Memory B cell (primary cell): ENCODE results near the gene CALN1.

Experiments
- ATAC-seq: fragments of 150-1000 bp; cut with Tn5 transposase; 2 replicates; pipeline ENCODE4 v1.10.0; 2021; ENCODE audit warnings: low read depth, mild to moderate bottlenecking, moderate library complexity
- DNase-seq, 2 donors: peaks; one replicate each; pipeline ENCODE4 v3.0.0; 2022; ENCODE audit warnings: low spot score in 2 of 2
- H3K27ac Mint-ChIP-seq: one replicate; pipeline ENCODE4 v1.8.0; 2022; ENCODE audit warnings: mild to moderate bottlenecking, moderate library complexity, mixed read lengths
- H3K27me3 Mint-ChIP-seq: one replicate; pipeline ENCODE4 v1.8.0; 2022; ENCODE audit warnings: mixed read lengths
- H3K36me3 Mint-ChIP-seq: one replicate; pipeline ENCODE4 v1.8.0; 2022; ENCODE audit warnings: mild to moderate bottlenecking, mixed read lengths
- H3K4me1 Mint-ChIP-seq: one replicate; pipeline ENCODE4 v1.8.0; 2022; ENCODE audit warnings: mixed read lengths
- H3K4me3 Mint-ChIP-seq: one replicate; pipeline ENCODE4 v1.8.0; 2022; ENCODE audit warnings: mild to moderate bottlenecking, moderate library complexity, mixed read lengths
- H3K9me3 Mint-ChIP-seq: one replicate; pipeline ENCODE4 v1.8.0; 2022; ENCODE audit warnings: mixed read lengths

Gene CALN1

DNA sequence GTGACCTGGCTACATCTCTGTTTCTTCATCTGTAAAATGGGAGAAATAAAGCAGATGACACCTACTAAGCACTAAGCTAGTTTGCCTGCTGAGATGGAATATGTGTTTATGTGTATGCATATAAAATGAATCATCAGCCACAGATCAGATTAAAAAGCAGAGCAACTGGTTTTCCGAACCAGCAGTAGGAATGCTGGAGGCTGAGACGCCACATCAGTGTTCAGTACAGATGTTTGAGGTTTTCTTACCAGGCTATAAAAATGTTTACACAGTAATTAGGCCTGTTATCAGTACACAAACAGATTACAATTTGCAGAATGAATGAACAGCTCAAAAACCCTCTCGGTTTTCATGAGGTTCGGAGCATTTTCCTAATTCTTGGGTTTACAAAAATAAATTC, 85.8 kb downstream of the CALN1 start:
- no peaks in the 10 kb centered on the region for H3K4me1 Mint-ChIP-seq
- DNase-seq (no peak), ATAC-seq (no peak)
- no peaks in the 10 kb centered on the region for H3K27me3 Mint-ChIP-seq
- no peak overlapping the region for H3K27ac Mint-ChIP-seq
- peaks cover 2% of the 10 kb centered on the region for H3K9me3 Mint-ChIP-seq
- no peak overlapping the region for H3K4me3 Mint-ChIP-seq
- no peaks in the 10 kb centered on the region for H3K36me3 Mint-ChIP-seq

DNA sequence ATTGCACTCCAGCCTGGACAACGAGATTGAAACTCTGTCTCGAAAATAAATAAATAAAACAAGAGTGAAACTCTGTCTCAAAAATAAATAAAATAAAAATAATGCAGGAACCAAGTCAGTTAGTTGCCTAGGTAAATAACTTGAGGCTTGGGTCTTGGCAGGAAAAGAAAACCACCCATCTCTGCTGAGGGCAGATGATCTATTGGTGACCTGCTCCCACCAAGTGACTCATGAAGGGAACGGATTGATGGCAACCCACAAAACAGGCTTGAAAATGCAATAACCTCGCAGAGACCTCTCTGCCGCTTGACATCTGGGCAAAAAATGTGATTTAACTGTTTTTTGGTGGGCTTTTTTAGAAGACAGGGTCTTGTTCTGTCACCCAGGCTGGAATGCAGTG, 86.6 kb downstream of the CALN1 start:
- DNase-seq (no peak), ATAC-seq (no peak)
- Mint-ChIP-seq H3K27ac (no peak overlapping the region), H3K9me3 (peaks cover 4% of the 10 kb centered on the region), H3K4me1 (no peaks in the 10 kb centered on the region), H3K27me3 (no peaks in the 10 kb centered on the region), H3K36me3 (no peaks in the 10 kb centered on the region), H3K4me3 (no peak overlapping the region)

DNA sequence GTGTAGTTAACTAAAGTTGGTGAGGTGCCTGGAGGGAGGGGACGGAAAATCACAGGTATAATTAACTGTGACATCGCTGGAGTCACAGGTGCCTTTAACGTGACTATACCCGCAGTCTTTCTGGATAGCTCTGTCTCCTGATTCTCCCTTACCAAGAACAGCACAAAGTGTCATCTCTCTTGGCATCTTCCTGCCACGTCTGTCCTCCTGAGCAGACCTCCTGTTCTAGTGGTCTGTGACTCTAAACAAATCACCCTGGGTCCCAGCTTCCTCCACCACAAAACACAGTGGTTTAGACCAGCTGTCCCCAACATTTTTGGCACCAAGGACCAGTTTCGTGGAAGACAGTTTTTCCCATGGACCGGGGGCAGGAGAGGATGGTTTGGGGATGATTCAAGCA, 90.5 kb downstream of the CALN1 start:
- no peak for ATAC-seq
- Mint-ChIP-seq H3K27me3 (no peaks in the 10 kb centered on the region), H3K36me3 (no peaks in the 10 kb centered on the region), H3K4me1 (no peaks in the 10 kb centered on the region), H3K9me3 (peaks cover 11% of the 10 kb centered on the region), H3K4me3 (no peak overlapping the region), H3K27ac (no peak overlapping the region)
- no peak for DNase-seq

DNA sequence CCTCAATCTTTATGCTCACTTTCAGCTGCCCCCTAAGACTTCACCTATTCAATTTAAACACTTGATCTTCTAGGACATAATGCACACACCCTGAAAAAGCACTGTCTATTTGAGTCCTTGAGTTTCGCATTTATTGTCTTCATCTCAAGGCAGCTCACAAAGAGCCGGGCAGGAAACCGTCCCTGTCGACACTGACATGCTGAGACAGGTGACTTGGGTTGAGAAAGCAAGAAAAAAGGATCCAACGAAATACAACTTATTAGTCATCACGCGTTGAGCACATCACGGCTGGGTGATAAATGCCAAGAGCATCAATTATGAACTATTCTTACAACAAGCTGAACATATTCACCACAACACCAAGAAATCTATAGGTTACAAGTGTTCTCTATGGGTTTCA, 91.1 kb downstream of the CALN1 start:
- H3K4me3 Mint-ChIP-seq, result no peak overlapping the region
- ATAC-seq (no peak), DNase-seq (no peak)
- no peaks in the 10 kb centered on the region for H3K27me3 Mint-ChIP-seq
- H3K9me3 Mint-ChIP-seq, result peaks cover 11% of the 10 kb centered on the region
- no peaks in the 10 kb centered on the region for H3K36me3 Mint-ChIP-seq
- no peaks in the 10 kb centered on the region for H3K4me1 Mint-ChIP-seq
- no peak overlapping the region for H3K27ac Mint-ChIP-seq

DNA sequence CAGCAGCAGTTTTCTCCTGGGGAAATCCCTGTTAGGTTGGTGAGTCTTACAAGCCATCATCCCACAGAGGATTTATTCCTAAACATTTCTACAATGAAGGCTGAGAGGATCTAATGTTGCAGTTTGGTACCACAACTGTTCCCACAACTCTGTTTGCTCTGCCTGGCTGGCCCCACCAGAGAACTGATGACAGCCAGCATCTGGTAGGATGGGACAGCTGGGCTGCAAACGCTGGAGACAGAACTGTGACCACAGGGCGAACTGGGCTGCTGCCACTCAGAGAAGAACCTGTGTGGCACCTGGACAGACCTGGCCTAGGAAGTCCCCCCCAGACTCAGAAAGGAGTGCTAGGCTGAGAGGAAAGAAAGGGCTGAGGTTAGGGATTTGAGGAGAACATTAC, 94.8 kb downstream of the CALN1 start:
- no peaks in the 10 kb centered on the region for H3K4me1 Mint-ChIP-seq
- peaks cover 11% of the 10 kb centered on the region for H3K9me3 Mint-ChIP-seq
- no peaks in the 10 kb centered on the region for H3K36me3 Mint-ChIP-seq
- ATAC-seq (no peak), DNase-seq (no peak)
- no peak overlapping the region for H3K4me3 Mint-ChIP-seq
- no peak overlapping the region for H3K27ac Mint-ChIP-seq
- no peaks in the 10 kb centered on the region for H3K27me3 Mint-ChIP-seq

DNA sequence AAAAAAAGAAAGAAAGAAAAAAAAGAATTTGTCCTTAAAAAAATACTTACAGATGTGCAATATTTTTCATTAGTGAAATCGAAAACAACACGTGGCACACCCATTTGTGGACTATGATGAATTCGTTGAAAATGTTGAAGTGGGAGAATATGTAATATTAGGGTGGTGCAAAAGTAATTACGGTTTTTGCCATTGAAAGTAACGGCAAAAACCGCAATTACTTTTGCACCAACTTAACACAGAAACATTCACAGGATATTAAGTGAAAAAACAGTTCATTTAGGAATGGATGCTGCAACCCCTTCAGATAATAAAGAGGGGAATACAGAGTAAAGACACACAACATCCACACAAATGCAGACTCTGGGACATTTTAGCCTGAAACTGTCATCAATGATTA, 96.0 kb downstream of the CALN1 start:
- Mint-ChIP-seq H3K27me3 (no peaks in the 10 kb centered on the region), H3K27ac (no peak overlapping the region), H3K4me1 (no peaks in the 10 kb centered on the region), H3K9me3 (peaks cover 9% of the 10 kb centered on the region), H3K4me3 (no peak overlapping the region), H3K36me3 (no peaks in the 10 kb centered on the region)
- ATAC-seq (no peak), DNase-seq (no peak)

DNA sequence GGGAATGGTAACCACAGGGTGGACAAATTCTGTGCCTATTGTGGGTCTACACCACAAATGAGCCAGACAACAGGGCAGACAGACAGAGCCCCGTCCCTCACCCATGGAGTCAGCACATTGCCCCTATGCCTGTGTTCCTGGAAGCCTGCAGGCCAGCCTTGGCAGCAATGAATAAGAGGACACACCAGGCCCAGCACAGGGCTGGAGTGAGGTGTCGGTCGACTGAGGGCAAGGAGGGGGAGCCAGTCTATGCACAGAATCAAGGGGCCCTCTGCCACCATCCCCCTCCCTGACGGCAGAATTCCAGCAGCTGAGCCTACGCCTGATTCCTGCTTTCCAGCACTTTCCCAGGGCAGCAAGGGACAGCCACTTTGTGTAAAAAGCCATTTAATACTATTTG, 98.2 kb downstream of the CALN1 start:
- H3K27ac Mint-ChIP-seq, result no peak overlapping the region
- H3K36me3 Mint-ChIP-seq, result no peaks in the 10 kb centered on the region
- H3K4me3 Mint-ChIP-seq, result no peak overlapping the region
- ATAC-seq (no peak), DNase-seq (no peak)
- no peaks in the 10 kb centered on the region for H3K4me1 Mint-ChIP-seq
- H3K9me3 Mint-ChIP-seq, result peaks cover 2% of the 10 kb centered on the region
- no peaks in the 10 kb centered on the region for H3K27me3 Mint-ChIP-seq

DNA sequence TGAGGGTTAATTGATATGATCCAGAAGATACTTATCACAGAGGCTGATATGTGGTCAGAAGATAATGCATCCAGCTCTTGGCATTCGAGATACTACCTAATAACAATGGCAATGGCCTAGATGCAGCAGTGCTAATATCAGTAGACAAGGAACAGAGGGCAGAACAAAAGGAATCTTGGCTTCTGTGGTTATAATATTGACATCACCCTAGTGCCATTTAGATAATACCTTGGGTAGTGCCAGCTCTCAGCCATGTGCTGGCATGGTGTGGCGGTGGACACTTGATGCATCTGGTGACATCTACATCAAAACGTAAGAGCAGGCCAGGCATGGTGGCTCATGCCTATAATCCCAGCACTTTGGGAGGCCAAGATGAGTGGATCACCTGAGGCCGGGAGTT, 101.8 kb downstream of the CALN1 start:
- Mint-ChIP-seq H3K36me3 (no peaks in the 10 kb centered on the region), H3K27ac (no peak overlapping the region), H3K4me1 (no peaks in the 10 kb centered on the region), H3K4me3 (no peak overlapping the region), H3K9me3 (no peaks in the 10 kb centered on the region), H3K27me3 (peaks cover 2% of the 10 kb centered on the region)
- DNase-seq, result no peak
- ATAC-seq, result no peak

DNA sequence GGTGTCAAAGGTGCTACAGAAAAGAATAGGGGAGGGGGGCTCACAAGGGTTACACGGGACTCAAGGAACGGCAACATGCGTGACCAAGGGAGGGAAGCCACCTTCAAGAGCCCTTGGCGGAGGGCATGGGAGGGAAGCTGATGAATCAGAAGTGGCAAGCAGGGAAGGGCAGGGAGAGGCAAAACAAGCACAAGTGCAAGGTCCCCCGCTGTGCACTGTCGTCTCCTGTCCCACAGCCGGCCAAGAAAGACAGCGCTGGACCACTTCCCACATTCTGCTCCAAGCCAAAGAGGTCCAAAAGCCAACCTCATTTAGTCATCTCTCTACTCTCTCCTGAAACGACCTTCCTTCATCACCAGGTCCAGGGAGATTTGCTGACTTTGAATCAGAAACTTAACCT, 102.7 kb downstream of the CALN1 start:
- Mint-ChIP-seq H3K9me3 (no peaks in the 10 kb centered on the region), H3K27ac (no peak overlapping the region), H3K27me3 (peaks cover 2% of the 10 kb centered on the region), H3K36me3 (no peaks in the 10 kb centered on the region), H3K4me1 (no peaks in the 10 kb centered on the region), H3K4me3 (no peak overlapping the region)
- ATAC-seq (no peak), DNase-seq (no peak)

DNA sequence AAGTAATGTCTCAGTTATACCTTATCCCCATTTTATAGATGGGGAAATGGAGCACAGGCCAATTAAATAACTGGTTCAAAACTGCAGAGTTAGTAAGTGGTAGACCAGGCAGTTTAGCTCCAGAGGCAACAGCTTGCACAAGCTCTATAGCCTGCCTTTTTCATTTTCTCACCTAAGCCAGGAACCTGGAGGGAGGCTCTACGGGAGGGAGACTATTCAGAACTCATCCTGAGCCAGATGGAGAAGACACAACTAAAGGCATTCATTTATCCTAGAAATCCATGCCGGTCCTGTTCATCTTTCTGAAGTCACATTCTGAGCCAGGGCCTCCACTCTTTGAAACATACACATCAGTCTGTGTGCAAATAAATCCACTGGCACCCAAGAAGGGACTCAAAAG, 103.2 kb downstream of the CALN1 start:
- H3K4me1 Mint-ChIP-seq, result no peaks in the 10 kb centered on the region
- H3K36me3 Mint-ChIP-seq, result no peaks in the 10 kb centered on the region
- H3K9me3 Mint-ChIP-seq, result no peaks in the 10 kb centered on the region
- no peak overlapping the region for H3K4me3 Mint-ChIP-seq
- H3K27ac Mint-ChIP-seq, result no peak overlapping the region
- H3K27me3 Mint-ChIP-seq, result peaks cover 2% of the 10 kb centered on the region
- no peak for DNase-seq
- ATAC-seq, result no peak

DNA sequence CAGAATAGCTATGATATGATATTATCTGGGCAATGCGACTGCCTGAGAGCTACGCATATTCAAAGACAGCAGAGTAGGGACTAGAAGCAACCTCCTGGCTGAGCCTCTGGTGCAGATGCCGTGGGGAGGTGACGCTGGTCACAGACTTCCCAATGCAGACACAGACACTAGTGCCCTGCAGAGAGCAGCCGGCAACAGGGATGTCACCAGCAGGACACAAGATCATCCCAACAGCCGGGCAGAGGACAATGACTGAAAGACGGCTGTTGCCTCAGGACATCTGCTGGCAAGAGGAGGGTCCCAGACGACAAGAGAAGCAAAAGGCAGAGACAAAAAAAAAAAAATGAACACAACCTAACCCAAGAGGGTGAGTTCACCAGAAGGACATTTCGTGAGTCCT, 104.6 kb downstream of the CALN1 start:
- Mint-ChIP-seq H3K27me3 (peaks cover 2% of the 10 kb centered on the region), H3K27ac (no peak overlapping the region), H3K4me1 (no peaks in the 10 kb centered on the region), H3K36me3 (no peaks in the 10 kb centered on the region), H3K4me3 (no peak overlapping the region), H3K9me3 (no peaks in the 10 kb centered on the region)
- DNase-seq (no peak), ATAC-seq (no peak)

DNA sequence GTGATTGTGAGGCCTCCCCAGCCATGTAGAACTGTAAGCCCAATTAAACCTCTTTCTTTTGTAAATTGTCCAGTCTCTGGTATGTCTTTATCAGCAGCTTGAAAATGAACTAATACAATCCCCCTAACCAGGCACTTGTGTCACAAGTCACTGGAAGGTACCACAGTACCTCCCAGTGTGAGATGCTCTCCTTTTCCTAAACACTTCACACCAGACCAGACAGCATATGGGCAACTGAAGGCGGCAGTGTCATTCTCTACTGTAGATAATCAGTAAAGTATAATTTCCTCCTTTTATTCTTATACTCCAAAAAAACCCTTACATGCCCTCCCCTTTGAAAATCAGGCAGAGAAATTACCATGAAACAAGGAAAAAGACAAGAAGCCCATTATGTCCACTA, 113.2 kb downstream of the CALN1 start:
- Mint-ChIP-seq H3K4me3 (no peak overlapping the region), H3K4me1 (no peaks in the 10 kb centered on the region), H3K36me3 (no peaks in the 10 kb centered on the region), H3K27me3 (no peaks in the 10 kb centered on the region), H3K9me3 (peaks cover 2% of the 10 kb centered on the region), H3K27ac (no peak overlapping the region)
- no peak for ATAC-seq
- no peak for DNase-seq

DNA sequence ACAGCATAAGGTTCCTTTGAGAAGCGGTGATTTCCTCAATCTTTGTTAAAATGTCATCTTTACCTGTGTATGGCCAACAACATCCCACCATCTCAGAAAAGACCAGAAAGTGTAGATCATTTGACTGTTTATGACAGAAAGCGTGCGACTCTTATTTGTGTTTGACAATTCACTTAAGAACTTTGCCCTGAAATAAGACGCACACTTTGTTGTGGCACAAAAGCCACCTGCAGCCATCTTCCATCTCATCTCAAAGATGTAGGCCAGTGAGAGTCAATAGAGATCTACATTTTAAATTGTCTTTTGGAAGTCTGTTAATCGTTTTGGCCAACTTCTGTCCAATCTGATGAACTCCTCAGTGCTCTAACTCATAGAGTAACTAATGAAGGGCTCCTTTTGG, 114.0 kb downstream of the CALN1 start:
- Mint-ChIP-seq H3K4me3 (no peak overlapping the region), H3K9me3 (peaks cover 2% of the 10 kb centered on the region), H3K4me1 (no peaks in the 10 kb centered on the region), H3K27ac (no peak overlapping the region), H3K27me3 (no peaks in the 10 kb centered on the region), H3K36me3 (no peaks in the 10 kb centered on the region)
- no peak for DNase-seq
- ATAC-seq, result no peak

DNA sequence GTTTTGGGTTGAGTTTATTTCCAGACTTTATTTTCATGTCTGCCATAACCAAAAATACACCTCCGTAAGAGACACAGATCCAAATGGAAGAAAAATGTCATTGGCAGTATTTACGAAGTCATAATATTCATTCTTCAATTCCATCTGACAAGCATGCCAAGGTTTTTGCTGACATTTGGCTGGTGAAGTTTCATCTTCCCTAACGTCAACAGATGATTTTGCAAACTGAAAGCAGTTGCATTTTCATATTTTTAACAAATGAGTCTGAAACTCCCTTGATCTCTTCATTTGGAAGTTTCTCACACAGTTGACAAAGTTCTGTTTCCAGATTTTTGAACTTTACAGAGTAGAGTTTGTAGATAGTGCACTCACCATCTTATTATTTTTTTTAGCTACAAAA, 114.5 kb downstream of the CALN1 start:
- Mint-ChIP-seq H3K9me3 (peaks cover 2% of the 10 kb centered on the region), H3K36me3 (no peaks in the 10 kb centered on the region), H3K4me3 (no peak overlapping the region), H3K4me1 (no peaks in the 10 kb centered on the region), H3K27ac (no peak overlapping the region), H3K27me3 (no peaks in the 10 kb centered on the region)
- DNase-seq, result no peak
- ATAC-seq, result no peak

DNA sequence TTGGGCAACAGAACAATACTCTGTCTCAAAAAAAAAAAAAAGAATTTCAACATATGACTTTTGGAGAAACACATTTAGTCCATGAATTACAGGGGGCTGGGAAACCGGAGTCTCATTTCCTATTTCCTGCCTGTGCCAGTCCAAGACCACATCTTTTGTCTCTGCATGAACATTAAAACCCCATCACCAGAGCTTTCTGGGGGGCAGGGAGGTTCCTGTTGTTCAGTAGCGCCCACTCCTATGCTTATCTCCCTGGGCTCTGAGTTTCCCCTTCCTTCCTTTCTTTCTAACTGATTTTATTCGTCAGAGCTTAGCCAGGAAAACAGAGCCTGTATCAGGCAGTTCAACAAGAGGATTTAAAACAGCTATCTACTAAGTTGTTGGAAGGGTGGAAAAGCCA, 119.3 kb downstream of the CALN1 start:
- Mint-ChIP-seq H3K9me3 (peaks cover 4% of the 10 kb centered on the region), H3K36me3 (no peaks in the 10 kb centered on the region), H3K27me3 (no peaks in the 10 kb centered on the region), H3K4me1 (no peaks in the 10 kb centered on the region), H3K4me3 (no peak overlapping the region), H3K27ac (no peak overlapping the region)
- no peak for ATAC-seq
- DNase-seq, result no peak

DNA sequence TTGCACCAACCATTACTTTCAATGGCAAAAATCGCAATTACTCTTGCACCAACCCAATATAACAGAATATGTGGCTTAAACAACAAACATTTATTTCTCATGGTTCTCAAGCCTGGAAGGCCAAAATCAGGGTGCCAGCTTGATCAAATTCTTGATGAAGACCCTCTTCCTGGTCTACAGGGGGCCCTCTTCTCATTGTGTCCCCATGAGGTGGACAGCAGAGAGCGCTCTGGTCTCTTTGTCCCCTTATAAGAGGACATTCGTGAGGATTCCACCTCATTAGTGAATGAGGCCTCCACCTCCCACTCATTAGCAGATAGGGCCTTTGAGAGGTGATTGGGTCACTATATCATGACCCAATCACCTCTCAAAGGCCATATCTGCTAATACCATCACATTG, 120.0 kb downstream of the CALN1 start:
- H3K4me1 Mint-ChIP-seq, result no peaks in the 10 kb centered on the region
- ATAC-seq (no peak), DNase-seq (no peak)
- H3K9me3 Mint-ChIP-seq, result peaks cover 4% of the 10 kb centered on the region
- H3K27ac Mint-ChIP-seq, result no peak overlapping the region
- H3K4me3 Mint-ChIP-seq, result no peak overlapping the region
- H3K36me3 Mint-ChIP-seq, result no peaks in the 10 kb centered on the region
- H3K27me3 Mint-ChIP-seq, result no peaks in the 10 kb centered on the region
